Hepatocyte (in vitro differentiated cells): ENCODE results near the gene CST11.

ENCODE experiments used
- EZH2 ChIP-seq: fragments of 200-600 bp; sonication (generic); IDR thresholded peaks from 2 replicates; pipeline ENCODE4 v1.6.1; 2016; ENCODE audit warnings: antibody characterized with exemption, mild to moderate bottlenecking, borderline replicate concordance
- EZH2phosphoT487 ChIP-seq: fragments of 200-600 bp; sonication (generic); IDR thresholded peaks from one replicate; pipeline ENCODE4 v1.6.1; 2018; ENCODE audit warnings: antibody characterized with exemption, mild to moderate bottlenecking, low read depth, moderate library complexity; ENCODE audit not compliant: unreplicated experiment, severe bottlenecking
- TF ChIP-seq, protein P1 (sequence below): fragments of 200-600 bp; sonication (generic); IDR thresholded peaks from 2 replicates; pipeline ENCODE4 v1.5.1; 2016; ENCODE audit warnings: antibody characterized with exemption, mild to moderate bottlenecking; ENCODE audit not compliant: poor library complexity

DNA sequence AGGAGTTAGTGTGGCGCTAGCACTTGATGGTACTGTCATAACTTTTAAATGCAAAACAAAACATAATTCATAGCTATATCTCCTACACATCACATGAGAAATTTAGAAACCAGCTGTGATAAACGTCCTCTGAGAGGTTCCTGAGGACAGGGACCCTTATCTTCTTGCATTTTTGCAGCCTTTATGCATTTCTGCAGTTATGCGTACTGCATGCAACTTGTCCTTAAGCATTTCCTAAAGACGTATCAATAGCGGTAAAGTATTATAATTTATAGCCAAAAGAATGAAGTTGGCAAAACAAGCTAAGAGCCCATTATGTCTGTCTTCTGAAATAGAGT lies 33.0 kb downstream of the CST11 start:
- TF ChIP-seq, protein P1, sequence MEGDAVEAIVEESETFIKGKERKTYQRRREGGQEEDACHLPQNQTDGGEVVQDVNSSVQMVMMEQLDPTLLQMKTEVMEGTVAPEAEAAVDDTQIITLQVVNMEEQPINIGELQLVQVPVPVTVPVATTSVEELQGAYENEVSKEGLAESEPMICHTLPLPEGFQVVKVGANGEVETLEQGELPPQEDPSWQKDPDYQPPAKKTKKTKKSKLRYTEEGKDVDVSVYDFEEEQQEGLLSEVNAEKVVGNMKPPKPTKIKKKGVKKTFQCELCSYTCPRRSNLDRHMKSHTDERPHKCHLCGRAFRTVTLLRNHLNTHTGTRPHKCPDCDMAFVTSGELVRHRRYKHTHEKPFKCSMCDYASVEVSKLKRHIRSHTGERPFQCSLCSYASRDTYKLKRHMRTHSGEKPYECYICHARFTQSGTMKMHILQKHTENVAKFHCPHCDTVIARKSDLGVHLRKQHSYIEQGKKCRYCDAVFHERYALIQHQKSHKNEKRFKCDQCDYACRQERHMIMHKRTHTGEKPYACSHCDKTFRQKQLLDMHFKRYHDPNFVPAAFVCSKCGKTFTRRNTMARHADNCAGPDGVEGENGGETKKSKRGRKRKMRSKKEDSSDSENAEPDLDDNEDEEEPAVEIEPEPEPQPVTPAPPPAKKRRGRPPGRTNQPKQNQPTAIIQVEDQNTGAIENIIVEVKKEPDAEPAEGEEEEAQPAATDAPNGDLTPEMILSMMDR = no peak
- TF ChIP-seq EZH2phosphoT487 = no peak
- TF ChIP-seq EZH2 = no peak
